SK-N-MC (cell line): ENCODE results near the gene ADAMTS13.
"Not testable (repeated sequence)": the region's sequence is repeated elsewhere in the genome, so short reads cannot be mapped to it uniquely, and the experiment has no call there.

Source experiments
- DNase-seq: peaks from one replicate; pipeline ENCODE4 v3.0.0-alpha.2; 2011; ENCODE audit warnings: low read depth, low spot score
- H3K27ac ChIP-seq: fragments of 200-600 bp; sonication (generic); 2 replicates; pipeline ENCODE4 v1.5.1; 2016; ENCODE audit warnings: mixed run types
- H3K36me3 ChIP-seq: fragments of 200-600 bp; sonication (generic); 2 replicates; pipeline ENCODE4 v1.6.1; 2017; ENCODE audit warnings: antibody characterized with exemption, low read length, mixed read lengths; ENCODE audit not compliant: insufficient read depth
- H3K4me3 ChIP-seq: fragments of 200-600 bp; sonication (generic); 2 replicates; pipeline ENCODE4 v1.5.1; 2016
- H3K9ac ChIP-seq: fragments of 200-600 bp; sonication (generic); 2 replicates; pipeline ENCODE4 v1.8.0; 2017; ENCODE audit warnings: mixed run types, mixed read lengths; ENCODE audit not compliant: insufficient read length
- H3K9me3 ChIP-seq: fragments of 200-600 bp; sonication (generic); 2 replicates; pipeline ENCODE4 v1.6.1; 2017; ENCODE audit warnings: low read depth, mild to moderate bottlenecking, antibody characterized with exemption, low read length, moderate library complexity, mixed read lengths
- EZH2 ChIP-seq: fragments of 200-600 bp; sonication (generic); IDR thresholded peaks from one replicate; pipeline ENCODE4 v1.6.1; 2017; ENCODE audit warnings: antibody characterized with exemption
- FOXP2 ChIP-seq: optimal IDR thresholded peaks from 2 replicates; pipeline ENCODE3; 2011; ENCODE audit warnings: mild to moderate bottlenecking, moderate library complexity; ENCODE audit not compliant: insufficient read depth; ENCODE audit errors: extremely low read length, control extremely low read depth
- POLR2AphosphoS5 ChIP-seq: IDR thresholded peaks from 2 replicates; pipeline ENCODE4 v1.6.1; 2012; ENCODE audit warnings: mild to moderate bottlenecking, low read depth, low read length, borderline replicate concordance

ADAMTS13 gene

DNA sequence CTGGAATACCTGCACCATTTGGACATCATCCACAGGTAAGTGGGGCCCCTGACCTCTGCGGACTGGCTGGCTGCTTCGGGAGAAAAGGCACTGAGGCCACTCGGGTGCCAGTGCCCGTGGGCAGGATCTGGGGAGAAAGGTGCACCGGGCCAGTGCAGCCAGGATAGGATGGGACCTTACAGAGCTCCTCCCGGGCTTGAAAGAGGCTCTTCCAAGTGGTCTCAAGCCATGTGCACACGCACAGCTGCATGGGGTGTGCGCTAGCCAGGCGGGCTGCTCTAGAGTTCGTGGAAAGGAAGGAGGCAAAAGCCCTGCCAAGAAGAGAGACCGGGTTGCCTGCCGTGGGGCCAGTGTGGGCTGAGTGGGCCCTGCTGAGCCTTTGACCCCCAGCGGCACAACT, 32.6 kb upstream of the ADAMTS13 start:
- no peak for TF ChIP-seq POLR2AphosphoS5
- TF ChIP-seq EZH2 = no peak
- TF ChIP-seq FOXP2 = no peak
- H3K9ac ChIP-seq = no peak overlapping the region
- H3K4me3 ChIP-seq = no peak overlapping the region
- no peak for DNase-seq
- H3K27ac ChIP-seq = no peak overlapping the region
- H3K9me3 ChIP-seq = no peaks in the 10 kb centered on the region
- H3K36me3 ChIP-seq = no peaks in the 10 kb centered on the region

DNA sequence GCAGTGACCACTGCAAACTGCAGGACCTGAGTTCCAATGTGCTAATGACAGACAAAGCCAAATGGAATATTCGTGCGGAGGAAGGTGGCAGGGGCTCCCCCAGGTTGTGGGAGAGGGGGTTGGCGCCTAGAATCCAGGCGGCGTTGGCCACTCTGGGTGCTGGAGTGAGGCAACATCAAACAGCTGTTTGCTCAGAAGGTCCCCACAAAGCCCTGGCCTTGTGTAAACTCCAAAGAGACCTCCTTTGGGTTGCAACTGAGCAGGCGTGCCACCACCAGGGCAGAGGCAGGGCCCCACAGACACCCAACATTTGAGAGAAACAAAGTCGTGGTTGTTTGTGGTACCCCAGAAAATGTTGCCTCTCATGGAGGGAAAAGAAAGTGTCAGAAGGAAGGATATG, 31.5 kb upstream of the ADAMTS13 start:
- Histone ChIP-seq H3K36me3 (no peaks in the 10 kb centered on the region), H3K9ac (no peak overlapping the region), H3K27ac (no peak overlapping the region), H3K4me3 (no peak overlapping the region), H3K9me3 (no peaks in the 10 kb centered on the region)
- DNase-seq = no peak
- TF ChIP-seq FOXP2 (no peak), EZH2 (no peak), POLR2AphosphoS5 (no peak)

DNA sequence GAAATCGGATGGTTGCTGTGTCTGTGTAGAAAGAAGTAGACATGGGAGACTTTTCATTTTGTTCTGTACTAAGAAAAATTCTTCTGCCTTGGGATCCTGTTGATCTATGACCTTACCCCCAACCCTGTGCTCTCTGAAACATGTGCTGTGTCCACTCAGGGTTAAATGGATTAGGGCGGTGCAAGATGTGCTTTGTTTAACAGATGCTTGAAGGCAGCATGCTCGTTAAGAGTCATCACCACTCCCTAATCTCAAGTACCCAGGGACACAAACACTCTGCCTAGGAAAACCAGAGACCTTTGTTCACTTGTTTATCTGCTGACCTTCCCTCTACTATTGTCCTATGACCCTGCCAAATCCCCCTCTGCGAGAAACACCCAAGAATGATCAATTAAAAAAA, 30.7 kb upstream of the ADAMTS13 start:
- H3K36me3 ChIP-seq, H3K9me3 ChIP-seq, H3K9ac ChIP-seq, DNase-seq, H3K27ac ChIP-seq, H3K4me3 ChIP-seq: not testable (repeated sequence)

DNA sequence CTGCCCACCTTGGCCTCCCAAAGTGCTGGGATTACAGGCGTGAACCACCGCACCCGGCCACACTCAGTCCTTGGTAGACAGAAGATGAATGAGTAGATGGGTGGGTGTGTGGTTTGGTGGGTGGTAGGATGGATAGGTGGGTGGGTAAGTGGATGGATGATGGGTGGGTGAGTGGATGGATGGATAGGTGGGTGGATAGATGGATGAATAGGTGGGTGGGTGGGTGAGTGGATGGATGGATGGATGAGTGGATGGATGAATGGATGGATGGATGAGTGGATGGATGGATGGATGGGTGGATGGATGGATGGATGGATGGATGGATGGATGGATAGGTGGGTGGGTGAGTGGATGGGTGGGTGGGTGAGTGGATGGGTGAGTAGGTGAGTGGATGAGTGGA, 29.9 kb upstream of the ADAMTS13 start:
- not testable (repeated sequence) for H3K4me3 ChIP-seq, H3K9ac ChIP-seq, H3K9me3 ChIP-seq, H3K27ac ChIP-seq, DNase-seq, H3K36me3 ChIP-seq

DNA sequence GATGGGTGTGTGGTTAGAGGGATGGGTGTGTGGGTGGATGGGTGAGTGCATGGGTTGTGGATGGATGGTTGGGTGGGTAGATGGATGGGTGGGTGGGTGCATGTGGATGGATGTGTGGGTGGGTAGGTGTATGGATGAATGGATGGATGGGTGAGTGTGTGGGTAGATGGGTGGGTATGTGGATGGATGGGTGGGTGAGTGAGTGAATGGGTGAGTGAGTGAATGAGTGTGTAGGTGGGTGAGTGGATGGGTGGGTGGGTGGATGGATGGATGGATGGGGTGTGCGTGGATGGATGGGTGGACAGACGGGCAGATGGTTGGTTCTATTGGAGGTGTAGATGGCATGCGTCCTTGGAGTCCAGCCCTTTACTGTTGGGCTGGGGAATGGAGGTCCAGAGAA, 28.8 kb upstream of the ADAMTS13 start:
- no peak for DNase-seq
- no peak for TF ChIP-seq FOXP2
- no peak for TF ChIP-seq POLR2AphosphoS5
- TF ChIP-seq EZH2 = no peak
- Histone ChIP-seq H3K27ac (no peak overlapping the region), H3K36me3 (no peaks in the 10 kb centered on the region), H3K9ac (no peak overlapping the region), H3K9me3 (no peaks in the 10 kb centered on the region), H3K4me3 (no peak overlapping the region)

DNA sequence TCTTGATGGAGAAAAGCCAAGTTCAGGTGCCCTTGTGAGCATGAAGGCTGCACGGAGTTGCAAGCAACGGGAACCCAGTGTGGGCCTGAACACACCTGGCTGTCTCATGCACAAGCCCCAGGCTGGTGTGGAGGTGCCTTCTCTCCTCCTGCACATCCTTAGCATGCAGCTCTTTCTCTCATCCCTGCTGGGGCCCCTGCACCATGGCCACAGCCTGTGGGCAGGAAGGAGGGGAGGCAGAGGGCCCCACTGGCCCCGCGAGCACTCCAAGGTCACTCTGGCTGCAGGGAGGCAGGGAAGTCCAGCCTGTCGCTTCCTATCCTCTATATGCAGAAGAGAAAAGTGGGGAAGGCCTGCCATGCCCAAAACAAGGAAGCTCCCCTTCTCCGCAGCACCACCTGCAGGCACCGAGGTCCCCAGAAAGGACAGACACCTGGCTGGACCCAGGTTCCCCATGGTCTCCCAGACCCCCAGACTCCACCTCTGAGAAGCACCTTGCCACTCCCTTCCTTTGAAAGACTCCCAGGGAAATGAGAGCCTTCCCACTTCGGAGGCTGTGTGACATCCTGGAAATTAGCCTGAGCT, 27.4 kb upstream of the ADAMTS13 start:
- Histone ChIP-seq H3K4me3 (no peak overlapping the region), H3K27ac (no peak overlapping the region), H3K9me3 (no peaks in the 10 kb centered on the region), H3K36me3 (no peaks in the 10 kb centered on the region), H3K9ac (no peak overlapping the region)
- DNase-seq = no peak
- TF ChIP-seq FOXP2 (no peak), EZH2 (no peak), POLR2AphosphoS5 (no peak)

DNA sequence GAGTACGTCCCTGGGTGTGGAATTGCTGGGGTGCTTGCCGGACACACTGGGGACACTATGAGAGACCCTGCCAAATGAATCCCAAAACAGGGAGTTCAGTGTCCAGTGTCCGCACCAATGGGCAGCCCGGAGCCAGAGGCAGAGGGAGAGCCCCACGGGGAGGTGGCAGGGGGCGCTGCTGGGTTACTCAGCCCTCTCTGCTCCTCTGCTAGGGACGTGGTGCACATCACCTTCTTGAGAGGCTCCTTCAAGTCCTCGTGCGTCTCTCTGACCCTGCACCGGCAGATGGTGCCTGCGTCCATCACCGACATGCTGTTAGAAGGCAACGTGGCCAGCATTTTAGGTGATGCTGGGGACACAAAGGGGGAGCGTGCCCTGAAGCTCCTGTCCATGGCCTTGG, 25.2 kb upstream of the ADAMTS13 start:
- TF ChIP-seq POLR2AphosphoS5 (no peak), FOXP2 (no peak), EZH2 (no peak)
- no peaks in the 10 kb centered on the region for H3K9me3 ChIP-seq
- no peak overlapping the region for H3K9ac ChIP-seq
- no peak overlapping the region for H3K4me3 ChIP-seq
- no peak overlapping the region for H3K27ac ChIP-seq
- H3K36me3 ChIP-seq = no peaks in the 10 kb centered on the region
- no peak for DNase-seq

DNA sequence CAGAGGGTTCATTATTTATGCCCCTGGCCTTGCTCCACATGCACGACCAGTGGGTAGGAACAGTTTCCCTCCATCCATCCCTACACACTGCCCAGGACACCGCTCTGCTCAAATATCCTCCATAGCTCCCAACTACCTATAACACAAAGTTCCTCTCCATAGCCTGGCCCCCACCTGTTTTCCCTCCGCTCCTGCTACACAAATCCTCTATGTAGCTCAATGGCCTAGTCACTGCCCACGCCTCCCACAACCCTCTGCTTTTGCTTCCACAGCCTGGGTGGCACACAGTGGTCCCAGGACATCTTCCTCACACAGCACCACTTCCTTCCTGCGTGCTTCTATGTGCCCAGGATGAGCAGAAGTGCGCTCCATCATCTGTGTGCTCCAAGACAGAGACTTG, 24.8 kb upstream of the ADAMTS13 start:
- TF ChIP-seq FOXP2 (no peak), POLR2AphosphoS5 (no peak), EZH2 (no peak)
- Histone ChIP-seq H3K27ac (no peak overlapping the region), H3K9ac (no peak overlapping the region), H3K36me3 (no peaks in the 10 kb centered on the region), H3K4me3 (no peak overlapping the region), H3K9me3 (no peaks in the 10 kb centered on the region)
- DNase-seq = no peak

DNA sequence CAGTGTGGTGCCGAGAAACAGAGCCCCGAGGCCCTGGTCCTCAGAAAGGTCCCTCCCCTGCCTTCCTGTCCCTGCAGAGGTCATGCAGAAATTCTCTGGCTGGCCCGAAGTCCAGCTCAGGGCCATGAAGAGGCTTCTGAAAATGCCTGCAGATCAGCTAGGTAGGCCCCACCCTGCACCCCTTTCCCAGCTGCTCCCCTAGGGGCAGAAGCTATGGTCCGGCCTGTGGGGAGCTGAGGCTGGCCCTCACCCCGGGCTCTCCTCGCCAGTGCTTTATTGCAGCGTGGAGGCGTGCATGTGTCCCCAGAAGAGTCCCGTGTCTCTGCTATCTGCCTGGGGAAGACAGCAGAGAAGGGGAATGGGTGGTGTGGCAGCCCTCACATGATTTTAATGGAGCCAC, 24.3 kb upstream of the ADAMTS13 start:
- Histone ChIP-seq H3K9ac (no peak overlapping the region), H3K27ac (no peak overlapping the region), H3K36me3 (no peaks in the 10 kb centered on the region), H3K4me3 (no peak overlapping the region), H3K9me3 (no peaks in the 10 kb centered on the region)
- TF ChIP-seq EZH2 = no peak
- TF ChIP-seq POLR2AphosphoS5 = no peak
- no peak for TF ChIP-seq FOXP2
- no peak for DNase-seq
